ENCODE data around the gene PLA2G3. TPM values are rescaled to one million over a fixed set of nuclear protein-coding genes. Genes with fewer than 3 reads are reported as not detected.

The PLA2G3 gene
- polyA plus RNA-seq, 1 donor (not counting 4 experiments of a cell fraction or from before 2014, with no cell fraction given): 0.38 TPM

GRCh38 chr22:31125521-31126117 lies 14.7 kb downstream of the PLA2G3 start:
- Histone ChIP-seq H3K27me3 (ENCODE audit: control insufficient read depth, extremely low read depth, insufficient read depth, low read length) (peaks cover 17% of the 10 kb centered on the region), H3K27ac (ENCODE audit: control insufficient read depth, insufficient read depth, low read length) (no peak overlapping the region), H4K20me1 (ENCODE audit: control insufficient read depth, extremely low read depth, insufficient read depth, low read length) (no peaks in the 10 kb centered on the region), H3K79me2 (ENCODE audit: control insufficient read depth, insufficient read depth, low read length) (no peaks in the 10 kb centered on the region), H3K36me3 (ENCODE audit: control insufficient read depth in 2 of 2, extremely low read depth in 1 of 2, insufficient read depth in 2 of 2, low read length in 2 of 2) (no peaks in the 10 kb centered on the region), H3K9me1 (ENCODE audit: control insufficient read depth, extremely low read depth, insufficient read depth, low read length) (no peaks in the 10 kb centered on the region), H3K4me3 (ENCODE audit: control insufficient read depth in 2 of 3, extremely low read depth in 1 of 3, insufficient read depth in 2 of 3, low read depth in 1 of 3, low read length in 3 of 3) (no peak overlapping the region), H3K4me2 (ENCODE audit: control insufficient read depth, extremely low read depth, insufficient read depth, low read depth, low read length) (no peak overlapping the region), H2AFZ (ENCODE audit: control insufficient read depth, low read length) (no peak overlapping the region), H3K4me1 (ENCODE audit: control insufficient read depth, extremely low read depth, insufficient read depth, low read length) (peaks cover 8% of the 10 kb centered on the region), H3K9ac (ENCODE audit: control insufficient read depth, extremely low read depth, insufficient read depth, low read length) (no peak overlapping the region), H3K9me3 (ENCODE audit: control insufficient read depth, low read depth, low read length) (no peaks in the 10 kb centered on the region)
- FAIRE-seq (no peak), DNase-seq (ENCODE audit: low read depth, low spot score) (no peak)
- TF ChIP-seq EZH2 (IDR thresholded peaks at IDR 0.05; ENCODE audit: low read length) (no peak), CTCF (optimal IDR thresholded peaks at IDR 0.05 in 1 of 3, IDR thresholded peaks at IDR 0.05 in 1 of 3, conservative IDR thresholded peaks at IDR 0.05 in 1 of 3; ENCODE audit: extremely low read depth in 1 of 3, insufficient read depth in 2 of 3, low read length in 3 of 3) (no peak)
- dilution Hi-C loops (cut with MboI; ENCODE audit: extremely low pct_ligation_motif_present, low sequenced_read_pairs): no loop called here

GRCh38 chr22:31124811-31125465 lies 15.4 kb downstream of the PLA2G3 start:
- no peak for DNase-seq (ENCODE audit: low read depth, low spot score)
- FAIRE-seq: no peak
- no peaks in the 10 kb centered on the region for H3K79me2 ChIP-seq (ENCODE audit: control insufficient read depth, insufficient read depth, low read length)
- no peaks in the 10 kb centered on the region for H4K20me1 ChIP-seq (ENCODE audit: control insufficient read depth, extremely low read depth, insufficient read depth, low read length)
- peaks cover 17% of the 10 kb centered on the region for H3K27me3 ChIP-seq (ENCODE audit: control insufficient read depth, extremely low read depth, insufficient read depth, low read length)
- no peak overlapping the region for H3K4me2 ChIP-seq (ENCODE audit: control insufficient read depth, extremely low read depth, insufficient read depth, low read depth, low read length)
- no peaks in the 10 kb centered on the region for H3K9me1 ChIP-seq (ENCODE audit: control insufficient read depth, extremely low read depth, insufficient read depth, low read length)
- H3K27ac ChIP-seq (ENCODE audit: control insufficient read depth, insufficient read depth, low read length): no peak overlapping the region
- TF ChIP-seq EZH2 (IDR thresholded peaks at IDR 0.05; ENCODE audit: low read length) (no peak), CTCF (optimal IDR thresholded peaks at IDR 0.05 in 1 of 3, IDR thresholded peaks at IDR 0.05 in 1 of 3, conservative IDR thresholded peaks at IDR 0.05 in 1 of 3; ENCODE audit: extremely low read depth in 1 of 3, insufficient read depth in 2 of 3, low read length in 3 of 3) (no peak)
- peaks cover 8% of the 10 kb centered on the region for H3K4me1 ChIP-seq (ENCODE audit: control insufficient read depth, extremely low read depth, insufficient read depth, low read length)
- dilution Hi-C loops (cut with MboI; ENCODE audit: extremely low pct_ligation_motif_present, low sequenced_read_pairs): no loop called here
- H3K9me3 ChIP-seq (ENCODE audit: control insufficient read depth, low read depth, low read length): no peaks in the 10 kb centered on the region
- no peak overlapping the region for H3K9ac ChIP-seq (ENCODE audit: control insufficient read depth, extremely low read depth, insufficient read depth, low read length)
- no peak overlapping the region for H3K4me3 ChIP-seq (ENCODE audit: control insufficient read depth in 2 of 3, extremely low read depth in 1 of 3, insufficient read depth in 2 of 3, low read depth in 1 of 3, low read length in 3 of 3)
- H3K36me3 ChIP-seq (ENCODE audit: control insufficient read depth in 2 of 2, extremely low read depth in 1 of 2, insufficient read depth in 2 of 2, low read length in 2 of 2): no peaks in the 10 kb centered on the region
- no peak overlapping the region for H2AFZ ChIP-seq (ENCODE audit: control insufficient read depth, low read length)
